Measurements from ENCODE around the gene TESPA1. TPM values are rescaled to one million over a fixed set of nuclear protein-coding genes. Genes with fewer than 3 reads are reported as not detected.

Gene TESPA1
- total RNA-seq, 1 donor from 2014 or later: 0.55 TPM

GRCh38 chr12:54924972-54925707, 59.4 kb downstream of the TESPA1 start:
- DNase-seq (no peak), ATAC-seq (no peak)
- intact Hi-C loops (cut with micrococcal nuclease): no loop called here

GRCh38 chr12:54917001-54917488, 67.5 kb downstream of the TESPA1 start:
- intact Hi-C loops (cut with micrococcal nuclease): no loop called here
- ATAC-seq (no peak), DNase-seq (no peak)

Other genes with a start within 250 kb of the TESPA1 start
- not detected for gene MUCL1, start 130.2 kb downstream of the TESPA1 start, total RNA-seq
- not detected for gene NEUROD4, start 35.2 kb upstream of the TESPA1 start, total RNA-seq
- not detected for gene OR9K2, start 141.6 kb upstream of the TESPA1 start, total RNA-seq
- gene OR10A7, start 236.3 kb upstream of the TESPA1 start, total RNA-seq: not detected

All from left ventricle myocardium superior (tissue), 1 donor.